ENCODE measurements around the gene RFC2.

RFC2 gene

GRCh38 chr7:74286131-74286530, 31.9 kb upstream of the RFC2 start:
- TF ChIP-seq CTCF (conservative IDR thresholded peaks at IDR 0.05; ENCODE audit: low read length) (no peak), EZH2phosphoT487 (IDR thresholded peaks at IDR 0.05; ENCODE audit: borderline replicate concordance) (no peak)

GRCh38 chr7:74284781-74285259, 30.6 kb upstream of the RFC2 start:
- no peaks in the 10 kb centered on the region for H3K9me2 ChIP-seq (replicated peaks; ENCODE audit: low read depth, low read length)
- H3K9me3 ChIP-seq (ENCODE audit: insufficient read depth, low read depth, low read length), result no peaks in the 10 kb centered on the region
- no peaks in the 10 kb centered on the region for H3F3A ChIP-seq (ENCODE audit: low read depth)
- peaks cover 16% of the 10 kb centered on the region for H3K4me1 ChIP-seq (ENCODE audit: insufficient read depth, low read length, poor library complexity, severe bottlenecking)
- no peak overlapping the region for H2AFZ ChIP-seq (ENCODE audit: low read length)
- H4K20me1 ChIP-seq (ENCODE audit: insufficient read depth, low read length, poor library complexity, severe bottlenecking), result peaks cover 1% of the 10 kb centered on the region
- H3K4me3 ChIP-seq (ENCODE audit: low read length, poor library complexity, severe bottlenecking), result no peak overlapping the region
- H3K9ac ChIP-seq (ENCODE audit: low read depth, low read length, poor library complexity, severe bottlenecking), result no peak overlapping the region
- no peaks in the 10 kb centered on the region for H3K36me3 ChIP-seq (ENCODE audit: insufficient read depth, low read length)
- no peak for TF ChIP-seq EZH2phosphoT487 (IDR thresholded peaks at IDR 0.05; ENCODE audit: borderline replicate concordance)
- H3K4me2 ChIP-seq (ENCODE audit: low read depth, low read length, poor library complexity, severe bottlenecking), result no peak overlapping the region
- no peaks in the 10 kb centered on the region for H3K27me3 ChIP-seq (ENCODE audit: insufficient read depth, low read length, poor library complexity, severe bottlenecking)
- peaks cover 1% of the 10 kb centered on the region; the same call in 1 of the 2 replicates for H3K79me2 ChIP-seq (ENCODE audit: insufficient read depth, low read length)

More at GRCh38 chr7:74286131-74286530, 31.9 kb upstream of the RFC2 start:
- Histone ChIP-seq H3K36me3 (ENCODE audit: insufficient read depth, low read length) (no peaks in the 10 kb centered on the region), H2AFZ (ENCODE audit: low read length) (no peak overlapping the region), H3K79me2 (ENCODE audit: insufficient read depth, low read length) (peaks cover 14% of the 10 kb centered on the region), H3K4me2 (ENCODE audit: low read depth, low read length, poor library complexity, severe bottlenecking) (no peak overlapping the region), H3K27me3 (ENCODE audit: insufficient read depth, low read length, poor library complexity, severe bottlenecking) (no peaks in the 10 kb centered on the region), H3K9me3 (ENCODE audit: insufficient read depth, low read depth, low read length) (no peaks in the 10 kb centered on the region), H3K9me2 (replicated peaks; ENCODE audit: low read depth, low read length) (no peaks in the 10 kb centered on the region), H3K4me1 (ENCODE audit: insufficient read depth, low read length, poor library complexity, severe bottlenecking) (peaks cover 29% of the 10 kb centered on the region), H3K4me3 (ENCODE audit: low read length, poor library complexity, severe bottlenecking) (no peak overlapping the region), H3K9ac (ENCODE audit: low read depth, low read length, poor library complexity, severe bottlenecking) (no peak overlapping the region), H3F3A (ENCODE audit: low read depth) (no peaks in the 10 kb centered on the region), H4K20me1 (ENCODE audit: insufficient read depth, low read length, poor library complexity, severe bottlenecking) (peaks cover 14% of the 10 kb centered on the region)

GRCh38 chr7:74283858-74284447, 29.8 kb upstream of the RFC2 start:
- Histone ChIP-seq H3F3A (ENCODE audit: low read depth) (no peaks in the 10 kb centered on the region), H3K27me3 (ENCODE audit: insufficient read depth, low read length, poor library complexity, severe bottlenecking) (no peaks in the 10 kb centered on the region), H3K79me2 (ENCODE audit: insufficient read depth, low read length) (no peaks in the 10 kb centered on the region), H3K4me3 (ENCODE audit: low read length, poor library complexity, severe bottlenecking) (no peak overlapping the region), H3K4me2 (ENCODE audit: low read depth, low read length, poor library complexity, severe bottlenecking) (no peak overlapping the region), H3K9ac (ENCODE audit: low read depth, low read length, poor library complexity, severe bottlenecking) (no peak overlapping the region), H3K9me2 (replicated peaks; ENCODE audit: low read depth, low read length) (no peaks in the 10 kb centered on the region), H4K20me1 (ENCODE audit: insufficient read depth, low read length, poor library complexity, severe bottlenecking) (no peaks in the 10 kb centered on the region), H3K9me3 (ENCODE audit: insufficient read depth, low read depth, low read length) (no peaks in the 10 kb centered on the region), H3K36me3 (ENCODE audit: insufficient read depth, low read length) (no peaks in the 10 kb centered on the region), H2AFZ (ENCODE audit: low read length) (no peak overlapping the region), H3K4me1 (ENCODE audit: insufficient read depth, low read length, poor library complexity, severe bottlenecking) (peaks cover 18% of the 10 kb centered on the region)
- TF ChIP-seq CTCF (conservative IDR thresholded peaks at IDR 0.05; ENCODE audit: low read length), result no peak
- TF ChIP-seq EZH2phosphoT487 (IDR thresholded peaks at IDR 0.05; ENCODE audit: borderline replicate concordance), result no peak

Measured in Loucy (cell line).